ENCODE results near the gene LYRM4. TPM values are rescaled to one million over a fixed set of nuclear protein-coding genes. Genes with fewer than 3 reads are reported as not detected.

The LYRM4 gene
- total RNA-seq, 2 experiments from 2014 or later = 24.8 to 28.1 TPM

DNA sequence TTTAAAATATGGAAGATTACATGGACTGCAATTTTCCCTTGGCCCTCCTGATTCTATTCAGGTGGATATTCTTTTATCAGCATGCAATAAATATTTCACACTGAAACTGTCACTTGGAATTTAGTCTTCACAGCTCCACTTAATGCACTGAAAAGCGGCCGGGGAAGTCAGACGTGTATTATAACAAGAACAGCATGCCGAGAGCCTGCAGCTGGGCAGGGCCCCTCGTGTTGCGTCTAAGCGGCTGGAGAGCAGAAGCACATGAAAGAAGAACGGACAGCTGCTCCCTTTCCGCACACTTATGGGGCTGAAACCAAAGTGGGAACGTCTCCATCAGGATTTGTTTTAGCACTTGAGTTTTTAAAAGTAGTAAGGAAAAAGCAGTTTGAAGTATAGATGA lies 57.2 kb downstream of the LYRM4 start:
- no peak for DNase-seq
- CTCF ChIA-PET = no interaction called here
- no peak for ATAC-seq (ENCODE audit: poor library complexity)

DNA sequence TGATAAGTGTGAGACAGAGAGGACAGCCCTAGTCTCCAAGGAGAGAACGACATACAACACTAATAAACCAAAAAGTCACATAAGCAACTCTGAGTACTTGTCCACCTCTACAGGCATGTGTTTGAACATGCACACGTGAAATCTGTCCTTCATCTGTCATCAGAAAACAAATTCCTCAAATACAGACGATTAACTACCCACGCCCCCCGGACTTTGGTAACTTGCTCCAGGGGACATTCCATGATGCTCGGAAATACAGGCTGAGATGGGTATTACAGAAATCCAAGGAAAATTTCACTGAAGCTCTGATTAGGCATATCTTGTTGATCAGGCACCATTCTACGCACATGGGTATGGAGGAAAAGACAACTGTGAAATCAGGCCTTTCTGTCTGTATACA lies 57.8 kb downstream of the LYRM4 start:
- ATAC-seq (ENCODE audit: poor library complexity) (no peak), DNase-seq (no peak)
- CTCF ChIA-PET = no interaction called here
- no peaks in the 10 kb centered on the region for H3K27me3 ChIP-seq (ENCODE audit: control insufficient read depth in 1 of 2, insufficient read depth in 2 of 2, low read length in 2 of 2)
- Mint-ChIP-seq H3K27ac (no peak overlapping the region), H3K27me3 (no peaks in the 10 kb centered on the region), H3K9me3 (no peaks in the 10 kb centered on the region), H3K36me3 (ENCODE audit: low read depth) (no peaks in the 10 kb centered on the region), H3K4me1 (ENCODE audit: low read depth) (no peaks in the 10 kb centered on the region), H3K4me3 (no peak overlapping the region)
- no peaks in the 10 kb centered on the region for H3K9me3 ChIP-seq (ENCODE audit: control insufficient read depth in 1 of 2, insufficient read depth in 1 of 2, low read length in 2 of 2)
- intact Hi-C loops (cut with DNase I, micrococcal nuclease) = loop anchor here in 1 of 2 experiments (5.0 kb wide), 1 partner anchor 51 kb away; no protein-coding TSS in a partner anchor
- POLR2A ChIA-PET = no interaction called here
- no peaks in the 10 kb centered on the region for H3K36me3 ChIP-seq (ENCODE audit: insufficient read depth, low read length)
- no peaks in the 10 kb centered on the region for H3K4me1 ChIP-seq (ENCODE audit: insufficient read depth, low read length)
- no peak overlapping the region for H3K4me3 ChIP-seq (ENCODE audit: low read length)
- H3K27ac ChIP-seq (ENCODE audit: low read depth in 1 of 2, low read length in 2 of 2) = no peak overlapping the region
- no peak for TF ChIP-seq CTCF (IDR thresholded peaks at IDR 0.05)

More for the DNA sequence above, 57.2 kb downstream of the LYRM4 start:
- Histone ChIP-seq H3K4me1 (ENCODE audit: insufficient read depth, low read length) (no peaks in the 10 kb centered on the region), H3K36me3 (ENCODE audit: insufficient read depth, low read length) (no peaks in the 10 kb centered on the region), H3K27me3 (ENCODE audit: control insufficient read depth in 1 of 2, insufficient read depth in 2 of 2, low read length in 2 of 2) (no peaks in the 10 kb centered on the region), H3K4me3 (ENCODE audit: low read length) (no peak overlapping the region), H3K9me3 (ENCODE audit: control insufficient read depth in 1 of 2, insufficient read depth in 1 of 2, low read length in 2 of 2) (no peaks in the 10 kb centered on the region), H3K27ac (ENCODE audit: low read depth in 1 of 2, low read length in 2 of 2) (no peak overlapping the region)
- no peak for TF ChIP-seq CTCF (IDR thresholded peaks at IDR 0.05)
- no peaks in the 10 kb centered on the region for H3K27me3 Mint-ChIP-seq
- no peaks in the 10 kb centered on the region for H3K36me3 Mint-ChIP-seq (ENCODE audit: low read depth)
- intact Hi-C loops (cut with DNase I, micrococcal nuclease) = loop anchor here in 1 of 2 experiments (5.0 kb wide), 1 partner anchor 51 kb away; no protein-coding TSS in a partner anchor
- H3K4me3 Mint-ChIP-seq = no peak overlapping the region
- no peaks in the 10 kb centered on the region for H3K9me3 Mint-ChIP-seq
- no peaks in the 10 kb centered on the region for H3K4me1 Mint-ChIP-seq (ENCODE audit: low read depth)
- POLR2A ChIA-PET = no interaction called here
- H3K27ac Mint-ChIP-seq = no peak overlapping the region

GRCh38 chr6:5202206-5202605 lies 58.5 kb downstream of the LYRM4 start:
- Histone ChIP-seq H3K36me3 (ENCODE audit: insufficient read depth, low read length) (no peaks in the 10 kb centered on the region), H3K27ac (ENCODE audit: low read depth in 1 of 2, low read length in 2 of 2) (no peak overlapping the region), H3K4me3 (ENCODE audit: low read length) (no peak overlapping the region), H3K4me1 (ENCODE audit: insufficient read depth, low read length) (no peaks in the 10 kb centered on the region), H3K27me3 (ENCODE audit: control insufficient read depth in 1 of 2, insufficient read depth in 2 of 2, low read length in 2 of 2) (no peaks in the 10 kb centered on the region), H3K9me3 (ENCODE audit: control insufficient read depth in 1 of 2, insufficient read depth in 1 of 2, low read length in 2 of 2) (no peaks in the 10 kb centered on the region)
- H3K27me3 Mint-ChIP-seq = no peaks in the 10 kb centered on the region
- no peak overlapping the region for H3K4me3 Mint-ChIP-seq
- DNase-seq (no peak), ATAC-seq (ENCODE audit: poor library complexity) (no peak)
- no peaks in the 10 kb centered on the region for H3K36me3 Mint-ChIP-seq (ENCODE audit: low read depth)
- no peak for TF ChIP-seq CTCF (IDR thresholded peaks at IDR 0.05)
- no peaks in the 10 kb centered on the region for H3K9me3 Mint-ChIP-seq
- ChIA-PET POLR2A (no interaction called here), CTCF (no interaction called here)
- no peak overlapping the region for H3K27ac Mint-ChIP-seq
- H3K4me1 Mint-ChIP-seq (ENCODE audit: low read depth) = no peaks in the 10 kb centered on the region
- intact Hi-C loops (cut with DNase I, micrococcal nuclease) = loop anchor here in 1 of 2 experiments (5.0 kb wide), 1 partner anchor 50 kb away; no protein-coding TSS in a partner anchor

Data from CD4-positive, alpha-beta T cell (primary cell).